Mucosa of descending colon (tissue), 3 donors: ENCODE measurements around the gene ARID1B. TPM values are rescaled to one million over a fixed set of nuclear protein-coding genes. Genes with fewer than 3 reads are reported as not detected.

Experiments used
- ATAC-seq: fragments of 200-7000 bp; cut with Tn5 transposase; one replicate; pipeline ENCODE4 v1.9.1; 2020; ENCODE audit warnings: mild to moderate bottlenecking, moderate library complexity
- DNase-seq, 3 donors: peaks; one replicate each; pipeline ENCODE4 v3.0.0-alpha.2; 2020
- H3K36me3 ChIP-seq: fragments of 200-600 bp; one replicate; pipeline ENCODE4 v1.8.0; 2021; ENCODE audit warnings: low read depth, mild to moderate bottlenecking
- H3K4me1 ChIP-seq: fragments of 200-600 bp; one replicate; pipeline ENCODE4 v1.8.0; 2021; ENCODE audit warnings: low read depth, mild to moderate bottlenecking
- H3K4me3 ChIP-seq: fragments of 200-600 bp; one replicate; pipeline ENCODE4 v1.8.0; 2021; ENCODE audit warnings: mild to moderate bottlenecking
- H3K9me3 ChIP-seq: fragments of 200-600 bp; one replicate; pipeline ENCODE4 v1.8.0; 2021; ENCODE audit warnings: mild to moderate bottlenecking
- intact Hi-C, 2 donors: fragments of 100-400 bp; cut with DNase I in 1 of 2; cut with micrococcal nuclease in 1 of 2; formaldehyde crosslinking; loops; one replicate each; pipeline versions ENCODE4 v1.11.0 to v1.11.1; 2022; cut with DNase I, micrococcal nuclease
- microRNA-seq: library from miRNA; unstranded; fragments of <30 nt; microRNA quantifications from one replicate; pipeline ENCODE4, GENCODE V29; 2019
- total RNA-seq, 3 donors: library from RNA; stranded (reverse); fragmentation: NEBNext Ultra II Directional in 2 of 3; extraction: Animal tissue kit (Norgen Biotek cat#: 25700) in 2 of 3; gene quantifications; one replicate each; pipeline versions ENCODE4 v1.2.1 to v1.2.4, GENCODE V29; 2021 to 2023
- TF ChIP-seq, protein P1 (sequence below): fragments of 200-600 bp; IDR thresholded peaks from one replicate; pipeline ENCODE4 v1.8.0; 2022; ENCODE audit warnings: antibody characterized with exemption, mild to moderate bottlenecking
- donor health status: DM: no; HTN: no; CAD: no; lungs with moderate emphysema.
- donor health status: DM: no; HTN: no; CAD: no.
- donor health status: DM: no; HTN: yes; CAD: no.

ARID1B gene
- total RNA-seq, 3 donors from 2014 or later: 71.8 to 102 (median 101) TPM

DNA sequence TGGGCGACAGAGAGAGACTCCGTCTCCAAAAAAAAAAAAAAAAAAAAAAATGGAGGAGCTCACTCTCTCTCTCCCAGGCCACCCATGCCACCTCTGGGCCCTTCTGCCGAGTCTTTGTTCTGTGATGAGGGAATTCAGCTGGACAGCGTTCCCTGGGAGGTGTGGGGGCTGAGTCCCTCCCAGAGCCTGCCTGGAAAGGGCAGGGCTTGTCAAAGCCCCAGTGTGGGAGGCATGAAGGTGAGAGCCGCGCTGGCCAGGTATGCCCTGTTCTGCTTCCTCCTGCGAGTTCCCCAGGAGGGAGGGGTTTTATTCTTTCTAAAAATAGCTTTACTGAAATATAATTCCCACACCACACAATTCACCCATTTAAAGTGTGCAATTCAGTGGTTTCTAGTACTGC is 476.5 kb downstream of the ARID1B start:
- TF ChIP-seq, protein P1, sequence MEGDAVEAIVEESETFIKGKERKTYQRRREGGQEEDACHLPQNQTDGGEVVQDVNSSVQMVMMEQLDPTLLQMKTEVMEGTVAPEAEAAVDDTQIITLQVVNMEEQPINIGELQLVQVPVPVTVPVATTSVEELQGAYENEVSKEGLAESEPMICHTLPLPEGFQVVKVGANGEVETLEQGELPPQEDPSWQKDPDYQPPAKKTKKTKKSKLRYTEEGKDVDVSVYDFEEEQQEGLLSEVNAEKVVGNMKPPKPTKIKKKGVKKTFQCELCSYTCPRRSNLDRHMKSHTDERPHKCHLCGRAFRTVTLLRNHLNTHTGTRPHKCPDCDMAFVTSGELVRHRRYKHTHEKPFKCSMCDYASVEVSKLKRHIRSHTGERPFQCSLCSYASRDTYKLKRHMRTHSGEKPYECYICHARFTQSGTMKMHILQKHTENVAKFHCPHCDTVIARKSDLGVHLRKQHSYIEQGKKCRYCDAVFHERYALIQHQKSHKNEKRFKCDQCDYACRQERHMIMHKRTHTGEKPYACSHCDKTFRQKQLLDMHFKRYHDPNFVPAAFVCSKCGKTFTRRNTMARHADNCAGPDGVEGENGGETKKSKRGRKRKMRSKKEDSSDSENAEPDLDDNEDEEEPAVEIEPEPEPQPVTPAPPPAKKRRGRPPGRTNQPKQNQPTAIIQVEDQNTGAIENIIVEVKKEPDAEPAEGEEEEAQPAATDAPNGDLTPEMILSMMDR: no peak
- DNase-seq: peak in 1 of 3 donors; percentile 55
- Histone ChIP-seq H3K4me1 (peaks cover 2% of the 10 kb centered on the region), H3K4me3 (no peak overlapping the region), H3K9me3 (no peaks in the 10 kb centered on the region), H3K36me3 (no peaks in the 10 kb centered on the region)
- intact Hi-C loops: no loop called here
- peak; percentile 82 for ATAC-seq

DNA sequence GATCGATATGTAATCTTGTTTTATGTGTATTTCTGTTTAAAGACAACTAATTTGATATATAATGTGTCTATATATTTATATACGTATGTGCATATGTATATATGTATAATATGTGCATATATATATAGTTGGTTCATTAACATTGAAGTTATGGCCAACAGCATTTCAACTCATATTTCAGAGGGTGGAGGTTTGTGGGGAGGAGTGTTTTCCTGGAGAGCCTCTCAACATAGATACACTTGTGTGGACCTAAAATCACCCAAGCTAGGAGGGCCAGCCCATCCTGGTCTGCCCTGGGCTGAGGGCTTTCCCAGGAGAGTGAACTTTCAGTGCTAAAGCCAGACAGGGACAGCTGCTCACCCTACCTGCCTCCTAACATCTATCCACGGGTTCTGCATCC is 477.4 kb downstream of the ARID1B start:
- Histone ChIP-seq H3K36me3 (no peaks in the 10 kb centered on the region), H3K4me1 (peaks cover 2% of the 10 kb centered on the region), H3K4me3 (no peak overlapping the region), H3K9me3 (no peaks in the 10 kb centered on the region)
- ATAC-seq (no peak), DNase-seq (no peak)
- intact Hi-C loops: no loop called here
- TF ChIP-seq, protein P1: no peak

DNA sequence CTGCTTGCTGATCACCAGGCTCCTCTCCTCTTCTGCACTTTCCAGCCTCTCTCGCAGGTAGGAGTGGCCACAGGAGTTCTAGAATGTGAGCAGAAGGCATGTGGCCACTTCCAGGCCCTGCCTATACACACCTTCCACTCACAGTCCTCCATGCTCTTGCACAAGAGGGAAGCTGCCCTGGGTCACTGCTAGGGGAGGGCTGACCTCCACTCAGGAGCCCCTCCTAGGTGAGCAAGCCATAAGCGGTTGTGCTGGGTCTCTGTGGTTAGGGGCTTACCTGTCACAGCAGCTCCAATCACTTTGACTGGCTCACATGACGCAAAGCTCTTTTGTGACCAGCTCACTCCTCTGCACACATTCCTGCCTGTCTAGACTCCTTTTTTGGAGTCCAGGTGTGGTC is 477.9 kb downstream of the ARID1B start:
- Histone ChIP-seq H3K36me3 (no peaks in the 10 kb centered on the region), H3K4me1 (peaks cover 2% of the 10 kb centered on the region), H3K9me3 (no peaks in the 10 kb centered on the region), H3K4me3 (no peak overlapping the region)
- intact Hi-C loops: no loop called here
- ATAC-seq (no peak), DNase-seq (peak in 1 of 3 donors; percentile 15)
- TF ChIP-seq, protein P1: no peak

DNA sequence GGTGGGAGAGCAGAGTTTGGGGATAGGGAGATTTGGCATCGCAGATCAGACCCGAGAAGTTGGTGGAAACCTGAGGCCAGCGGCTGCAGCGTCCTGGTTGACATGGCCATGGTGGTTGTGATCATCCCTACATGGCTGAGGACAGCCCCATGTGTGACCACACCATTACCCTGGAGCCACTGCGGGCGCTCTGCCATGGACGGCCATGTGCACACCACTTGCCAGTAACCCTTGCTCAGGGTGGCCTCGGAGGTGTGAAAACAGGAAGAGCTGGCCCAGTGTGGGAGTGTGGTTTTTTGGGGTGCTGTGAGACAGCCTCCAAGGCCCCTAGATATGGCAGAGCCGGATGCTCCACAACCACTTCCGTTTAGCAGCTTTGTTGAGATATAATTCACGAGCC is 481.7 kb downstream of the ARID1B start:
- TF ChIP-seq, protein P1: no peak
- H3K4me1 ChIP-seq: peaks cover 2% of the 10 kb centered on the region
- H3K9me3 ChIP-seq: no peaks in the 10 kb centered on the region
- peak; percentile 50 for ATAC-seq
- DNase-seq: peak in 1 of 3 donors; percentile 28
- H3K36me3 ChIP-seq: no peaks in the 10 kb centered on the region
- H3K4me3 ChIP-seq: no peak overlapping the region
- intact Hi-C loops: no loop called here

DNA sequence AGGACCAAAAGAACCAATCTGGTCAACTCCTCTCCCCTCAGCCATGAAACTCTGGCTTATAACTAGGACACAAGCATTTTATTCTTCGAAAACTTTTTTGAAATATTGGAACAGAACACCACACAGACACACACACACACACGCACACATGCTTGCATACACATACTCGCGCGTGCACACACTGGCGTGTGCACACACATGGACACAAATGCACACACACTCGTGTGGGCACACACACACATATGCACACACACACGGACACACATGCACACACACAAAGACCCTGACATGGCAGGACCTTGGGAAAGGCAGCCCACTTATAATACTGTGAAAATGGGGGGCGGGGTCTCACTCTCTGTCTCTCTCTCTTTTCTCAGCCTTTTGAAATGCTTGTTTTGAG is 482.3 kb downstream of the ARID1B start:
- TF ChIP-seq, protein P1: no peak
- DNase-seq: peak in 1 of 3 donors; percentile 1
- Histone ChIP-seq H3K4me1 (no peaks in the 10 kb centered on the region), H3K9me3 (no peaks in the 10 kb centered on the region), H3K36me3 (no peaks in the 10 kb centered on the region), H3K4me3 (no peak overlapping the region)
- no peak for ATAC-seq
- intact Hi-C loops: no loop called here

Small RNAs within 50 kb of the gene (microRNA-seq; reads per million reads assigned to microRNA genes)
- not detected for gene MIR4466
